Ovary (tissue), 3 donors: ENCODE data around the gene CERS6.

Source experiments
- EP300 ChIP-seq: sonication (generic); formaldehyde crosslinking; IDR thresholded peaks from one replicate; pipeline ENCODE4 v1.6.1; 2017; ENCODE audit warnings: antibody characterized with exemption
- POLR2A ChIP-seq: fragments of 450-650 bp; IDR thresholded peaks from one replicate; pipeline ENCODE4 v1.6.1; 2017; ENCODE audit warnings: antibody characterized with exemption, mild to moderate bottlenecking, moderate library complexity
- TF ChIP-seq, protein P1 (sequence below), 3 donors: fragments of 450-650 bp in 2 of 3; fragments of 200-600 bp in 1 of 3; IDR thresholded peaks; one replicate each; pipeline versions ENCODE4 v1.5.1 to v1.8.0; 2016 to 2022; ENCODE audit warnings: antibody characterized with exemption in 3 of 3, mild to moderate bottlenecking in 1 of 3
- donor health status: DM: no; HTN: no; CAD: no.

DNA sequence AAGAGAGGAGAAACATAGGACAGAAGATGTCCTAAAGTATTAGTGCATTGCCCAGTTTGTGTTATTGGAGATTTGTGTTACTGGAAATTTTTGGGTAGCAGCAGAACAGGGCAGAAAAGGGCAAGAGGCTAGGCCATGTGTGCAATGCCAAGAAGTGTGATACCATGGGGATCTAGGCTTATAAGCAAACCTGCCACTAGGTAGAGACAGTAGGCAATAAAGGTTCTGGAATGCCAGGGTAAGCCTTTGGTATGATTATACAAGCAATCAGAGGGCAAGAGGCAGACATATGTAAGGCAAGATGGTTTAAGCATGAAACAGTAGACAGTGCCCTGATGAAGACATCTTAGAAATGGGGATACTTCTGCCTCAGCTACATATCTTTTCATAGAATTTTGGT is 12.3 kb upstream of the CERS6 start:
- TF ChIP-seq, protein P1, sequence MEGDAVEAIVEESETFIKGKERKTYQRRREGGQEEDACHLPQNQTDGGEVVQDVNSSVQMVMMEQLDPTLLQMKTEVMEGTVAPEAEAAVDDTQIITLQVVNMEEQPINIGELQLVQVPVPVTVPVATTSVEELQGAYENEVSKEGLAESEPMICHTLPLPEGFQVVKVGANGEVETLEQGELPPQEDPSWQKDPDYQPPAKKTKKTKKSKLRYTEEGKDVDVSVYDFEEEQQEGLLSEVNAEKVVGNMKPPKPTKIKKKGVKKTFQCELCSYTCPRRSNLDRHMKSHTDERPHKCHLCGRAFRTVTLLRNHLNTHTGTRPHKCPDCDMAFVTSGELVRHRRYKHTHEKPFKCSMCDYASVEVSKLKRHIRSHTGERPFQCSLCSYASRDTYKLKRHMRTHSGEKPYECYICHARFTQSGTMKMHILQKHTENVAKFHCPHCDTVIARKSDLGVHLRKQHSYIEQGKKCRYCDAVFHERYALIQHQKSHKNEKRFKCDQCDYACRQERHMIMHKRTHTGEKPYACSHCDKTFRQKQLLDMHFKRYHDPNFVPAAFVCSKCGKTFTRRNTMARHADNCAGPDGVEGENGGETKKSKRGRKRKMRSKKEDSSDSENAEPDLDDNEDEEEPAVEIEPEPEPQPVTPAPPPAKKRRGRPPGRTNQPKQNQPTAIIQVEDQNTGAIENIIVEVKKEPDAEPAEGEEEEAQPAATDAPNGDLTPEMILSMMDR (IDR thresholded peaks at IDR 0.05): no peak
- TF ChIP-seq POLR2A (no peak), EP300 (no peak)
